ENCODE results near the gene ZBTB11.

Gene ZBTB11

DNA sequence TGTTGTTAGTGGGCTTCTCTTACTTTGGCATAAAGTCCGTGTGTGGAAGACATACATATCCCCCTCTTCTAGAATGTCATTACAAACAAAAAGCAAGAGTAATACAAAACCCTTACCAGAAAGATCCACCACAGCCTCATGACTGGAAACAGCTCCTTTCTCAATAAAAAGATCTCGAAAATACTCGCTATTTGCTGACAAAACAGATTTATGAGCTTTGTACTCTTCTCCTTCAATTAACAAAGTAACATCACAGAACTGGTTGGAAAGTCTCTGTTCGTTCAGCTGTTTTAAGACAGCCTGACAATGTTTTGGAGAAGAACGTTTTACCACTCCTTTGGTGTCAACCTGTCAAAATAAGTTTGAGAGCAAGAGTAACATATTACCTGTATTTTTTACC is 5.9 kb downstream of the ZBTB11 start:
- TF ChIP-seq GATA2 (IDR thresholded peaks at IDR 0.05; ENCODE audit: low read depth, low read length) = no peak
- no peak for TF ChIP-seq GATA3 (IDR thresholded peaks at IDR 0.05; ENCODE audit: low read depth, low read length)

DNA sequence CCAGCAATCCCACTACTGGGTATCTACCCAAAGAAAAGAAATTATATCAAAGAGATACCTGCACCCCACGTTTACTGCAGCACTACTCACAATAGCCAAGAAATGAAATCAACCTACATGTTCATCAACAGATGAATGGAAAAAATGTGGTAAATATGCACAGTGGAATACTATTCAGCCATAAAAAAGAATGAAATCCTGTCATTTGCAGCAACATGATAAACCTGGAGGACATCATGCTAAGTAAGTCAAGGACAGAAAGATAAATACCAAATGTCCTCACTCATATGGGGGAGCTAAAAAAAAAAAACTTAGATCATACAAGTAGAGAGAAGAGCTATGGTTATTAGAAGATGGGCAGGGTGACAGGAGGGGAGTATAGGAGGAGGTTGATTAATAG is 9.1 kb downstream of the ZBTB11 start:
- TF ChIP-seq GATA2 (IDR thresholded peaks at IDR 0.05; ENCODE audit: low read depth, low read length) (no peak), GATA3 (IDR thresholded peaks at IDR 0.05; ENCODE audit: low read depth, low read length) (no peak)

DNA sequence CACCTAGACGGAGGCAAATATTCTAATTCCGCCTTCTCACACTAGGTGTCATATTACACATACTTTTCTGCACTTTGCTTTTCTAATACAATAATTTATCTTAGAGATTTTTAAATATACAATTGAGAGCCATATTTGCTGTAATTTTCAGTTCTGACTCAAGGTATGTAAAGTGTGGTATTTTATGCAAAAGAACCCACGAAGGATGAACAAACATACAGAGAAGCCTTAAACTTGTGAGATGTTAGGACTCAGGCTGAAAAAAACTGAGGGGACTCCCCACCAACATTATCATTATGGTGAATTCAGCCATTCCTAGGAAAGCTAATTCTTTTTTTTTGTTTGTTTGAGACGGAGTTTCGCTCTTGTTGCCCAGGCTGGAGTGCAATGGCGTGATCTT is 9.6 kb downstream of the ZBTB11 start:
- TF ChIP-seq GATA2 (IDR thresholded peaks at IDR 0.05; ENCODE audit: low read depth, low read length) = no peak
- no peak for TF ChIP-seq GATA3 (IDR thresholded peaks at IDR 0.05; ENCODE audit: low read depth, low read length)

DNA sequence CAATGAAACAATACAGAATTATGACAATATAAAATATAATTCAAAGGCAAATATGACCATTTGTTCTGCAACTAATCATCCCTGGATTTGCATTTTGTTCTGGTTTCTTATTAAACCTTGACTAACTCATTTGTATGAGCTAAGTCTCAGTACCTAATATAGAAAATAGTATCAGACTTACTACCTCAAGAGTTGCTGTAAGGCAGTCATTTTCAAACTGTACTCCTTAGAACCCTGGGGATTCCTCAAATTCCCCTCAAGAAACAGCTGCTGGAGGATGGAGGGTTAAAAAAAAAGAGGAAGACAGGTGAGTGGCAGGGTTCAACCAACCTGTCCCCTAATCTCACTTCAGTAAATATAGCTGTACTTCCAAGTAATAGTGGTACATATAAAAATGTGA is 11.1 kb downstream of the ZBTB11 start:
- TF ChIP-seq GATA3 (IDR thresholded peaks at IDR 0.05; ENCODE audit: low read depth, low read length) (no peak), GATA2 (IDR thresholded peaks at IDR 0.05; ENCODE audit: low read depth, low read length) (no peak)

DNA sequence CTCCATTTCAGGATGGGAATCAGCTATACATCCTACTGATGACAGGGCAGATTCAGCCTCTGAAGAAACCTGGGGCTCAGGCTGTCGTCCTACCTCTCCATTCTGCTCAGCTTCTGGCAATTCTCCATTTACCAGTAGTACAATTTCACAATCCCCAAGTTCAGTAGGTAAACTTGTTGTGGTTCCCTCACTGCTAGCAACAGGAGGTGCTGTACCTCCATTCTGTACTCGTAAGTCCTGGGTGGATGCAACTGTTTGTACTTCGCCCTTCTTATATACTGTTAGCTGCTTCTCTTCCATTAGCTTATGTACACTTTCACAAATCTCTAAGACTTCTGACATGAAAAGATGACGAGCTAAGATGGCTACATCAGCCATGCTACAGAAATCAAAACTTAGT is 11.6 kb downstream of the ZBTB11 start:
- TF ChIP-seq GATA3 (IDR thresholded peaks at IDR 0.05; ENCODE audit: low read depth, low read length) (no peak), GATA2 (IDR thresholded peaks at IDR 0.05; ENCODE audit: low read depth, low read length) (no peak)

DNA sequence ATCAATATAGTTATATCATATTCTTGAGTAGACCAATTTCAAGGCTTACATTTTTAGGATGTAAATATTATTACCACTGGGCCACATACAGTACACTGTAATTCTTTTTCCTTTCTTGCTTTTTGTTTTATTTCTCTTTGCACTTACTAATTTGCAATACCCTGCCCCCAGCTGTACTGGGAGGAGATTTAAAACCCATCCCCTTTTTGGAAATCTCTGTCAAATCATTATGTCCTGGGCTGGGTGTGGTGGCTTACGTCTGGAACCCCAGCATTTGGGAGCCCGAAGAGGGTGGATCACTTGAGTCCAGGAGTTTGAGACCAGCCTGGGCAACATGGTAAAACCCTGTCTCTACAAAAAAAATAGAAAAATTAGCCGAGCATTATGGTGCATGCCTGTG is 16.2 kb downstream of the ZBTB11 start:
- no peak for TF ChIP-seq GATA2 (IDR thresholded peaks at IDR 0.05; ENCODE audit: low read depth, low read length)
- no peak for TF ChIP-seq GATA3 (IDR thresholded peaks at IDR 0.05; ENCODE audit: low read depth, low read length)

DNA sequence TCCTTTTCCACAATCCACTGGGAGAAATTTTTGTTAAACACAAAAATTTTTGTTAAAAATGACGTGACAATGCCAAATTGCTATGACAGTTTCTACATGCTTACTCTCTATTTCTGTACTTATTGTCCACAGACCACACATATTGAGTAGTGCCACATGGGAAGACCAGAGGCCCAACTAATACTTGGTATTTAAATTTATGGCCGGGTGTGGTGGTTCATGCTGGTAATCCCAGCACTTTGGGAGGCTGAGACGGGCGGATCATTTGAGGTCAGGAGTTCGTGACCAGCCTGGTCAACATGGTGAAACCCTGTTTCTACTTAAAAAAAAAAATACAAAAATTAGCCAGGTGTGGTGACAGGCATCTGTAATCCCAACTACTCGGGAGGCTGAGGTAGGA is 20.3 kb downstream of the ZBTB11 start:
- no peak for TF ChIP-seq GATA3 (IDR thresholded peaks at IDR 0.05; ENCODE audit: low read depth, low read length)

DNA sequence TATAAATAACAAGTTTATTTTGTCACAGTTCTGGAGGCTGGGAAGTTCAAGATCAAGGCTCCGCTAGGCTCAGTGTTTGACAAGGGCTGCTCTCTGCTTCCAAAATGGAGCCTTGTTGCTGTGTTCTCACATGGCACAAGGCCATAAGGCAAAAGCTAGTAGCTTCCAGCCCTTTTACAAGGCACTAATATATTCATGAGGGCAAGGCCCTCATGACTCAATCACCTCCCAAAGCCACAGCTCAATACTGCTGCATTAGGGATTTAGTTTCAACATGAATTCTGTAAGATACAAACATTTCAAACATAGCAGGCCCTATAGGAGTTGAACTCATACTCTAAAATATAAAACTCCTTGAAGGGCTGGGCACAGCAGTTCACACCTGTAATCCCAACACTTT is 30.2 kb downstream of the ZBTB11 start:
- TF ChIP-seq GATA3 (IDR thresholded peaks at IDR 0.05; ENCODE audit: low read depth, low read length) = no peak
- TF ChIP-seq GATA2 (IDR thresholded peaks at IDR 0.05; ENCODE audit: low read depth, low read length) = no peak

DNA sequence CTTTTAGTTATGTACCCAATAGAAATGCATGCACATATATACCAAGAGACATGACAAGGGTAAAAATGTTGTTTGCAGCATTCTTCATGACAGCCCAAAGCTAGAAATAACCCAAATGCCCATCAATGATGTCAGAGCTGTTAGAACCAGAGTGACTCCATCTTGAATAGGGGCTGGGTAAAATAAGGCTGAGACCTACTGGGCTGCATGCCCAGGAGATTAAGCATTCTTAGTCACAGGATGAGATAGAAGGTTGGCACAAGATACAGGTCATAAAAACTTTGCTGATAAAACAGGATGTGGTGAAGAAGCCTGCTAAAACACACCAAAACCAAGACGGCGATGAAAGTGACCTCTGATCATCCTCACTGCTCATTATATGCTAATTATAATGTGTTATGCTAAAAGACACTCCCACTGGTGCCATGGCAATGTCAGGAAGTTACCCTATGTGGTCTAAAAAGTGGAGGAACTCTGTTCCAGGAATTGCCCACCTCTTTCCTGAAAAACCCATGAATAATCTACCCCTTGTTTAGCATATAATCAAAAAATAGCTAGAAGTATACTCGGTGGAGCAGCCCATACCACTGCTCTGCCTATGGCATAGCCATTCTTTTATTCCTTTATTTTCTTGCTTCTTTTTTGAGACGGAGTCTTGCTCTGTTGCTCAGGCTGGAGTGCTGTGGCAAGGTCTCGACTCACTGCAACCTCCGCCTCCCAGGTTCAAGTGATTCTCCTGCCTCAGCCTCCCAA is 32.9 kb downstream of the ZBTB11 start:
- no peak for TF ChIP-seq GATA2 (IDR thresholded peaks at IDR 0.05; ENCODE audit: low read depth, low read length)
- TF ChIP-seq GATA3 (IDR thresholded peaks at IDR 0.05; ENCODE audit: low read depth, low read length) = no peak

DNA sequence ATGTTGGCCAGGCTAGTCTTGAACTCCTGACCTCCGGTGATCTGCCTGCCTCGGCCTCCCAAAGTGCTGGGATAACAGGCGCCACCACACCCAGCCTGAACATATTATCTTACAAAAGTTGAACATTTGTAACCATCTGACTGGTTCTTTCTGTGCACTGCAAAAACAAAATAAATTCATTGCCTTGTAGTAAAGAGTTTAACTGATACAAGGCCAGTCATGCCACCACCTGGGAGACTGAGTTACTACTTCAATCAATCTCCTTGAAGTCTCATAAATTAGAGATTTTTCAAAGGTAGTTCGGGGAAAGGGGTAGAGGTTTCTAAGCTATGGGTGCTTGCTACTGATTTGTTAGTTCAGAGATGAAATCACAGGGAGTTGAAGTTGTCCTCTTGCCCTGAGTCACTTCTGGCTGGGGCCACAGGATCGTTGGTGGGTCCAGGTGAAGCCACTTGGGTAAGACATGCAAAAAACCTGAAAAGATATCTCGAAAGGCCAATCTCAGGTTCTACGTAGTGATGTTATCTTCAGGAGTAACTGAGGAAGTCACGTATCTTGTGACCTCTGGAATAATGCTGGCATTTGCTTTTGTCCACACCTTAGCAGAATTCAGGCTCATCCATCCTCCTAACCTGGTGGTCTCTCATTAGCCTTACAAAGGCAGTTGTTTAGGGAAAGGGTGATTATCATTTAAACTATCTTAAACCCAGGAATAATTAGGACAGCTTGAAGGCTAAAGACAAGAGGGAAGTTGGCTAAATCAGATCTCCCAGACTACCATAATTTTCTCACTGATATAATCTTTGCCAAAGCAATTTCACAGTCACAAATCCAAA is 33.7 kb downstream of the ZBTB11 start:
- TF ChIP-seq GATA2 (IDR thresholded peaks at IDR 0.05; ENCODE audit: low read depth, low read length) (no peak), GATA3 (IDR thresholded peaks at IDR 0.05; ENCODE audit: low read depth, low read length) (no peak)

DNA sequence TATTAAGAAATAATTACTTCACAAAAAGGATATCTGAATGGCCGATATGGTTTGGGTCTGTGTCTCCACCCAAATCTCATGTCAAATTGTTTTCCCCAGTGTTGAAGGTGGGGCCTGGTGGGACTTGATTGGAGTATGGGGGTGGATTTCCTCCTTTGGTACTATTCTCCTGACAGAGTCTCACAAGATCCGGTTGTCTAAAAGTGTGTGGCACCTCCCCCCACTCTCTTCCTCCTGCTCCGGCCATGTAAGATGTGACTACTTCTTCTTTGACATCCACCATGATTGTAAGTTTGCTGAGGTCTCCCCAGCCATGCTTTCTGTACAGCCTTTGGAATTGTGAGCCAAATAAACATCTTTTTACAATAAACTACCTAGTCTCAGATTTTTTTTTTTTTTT is 34.5 kb downstream of the ZBTB11 start:
- TF ChIP-seq GATA3 (IDR thresholded peaks at IDR 0.05; ENCODE audit: low read depth, low read length) = no peak
- no peak for TF ChIP-seq GATA2 (IDR thresholded peaks at IDR 0.05; ENCODE audit: low read depth, low read length)

DNA sequence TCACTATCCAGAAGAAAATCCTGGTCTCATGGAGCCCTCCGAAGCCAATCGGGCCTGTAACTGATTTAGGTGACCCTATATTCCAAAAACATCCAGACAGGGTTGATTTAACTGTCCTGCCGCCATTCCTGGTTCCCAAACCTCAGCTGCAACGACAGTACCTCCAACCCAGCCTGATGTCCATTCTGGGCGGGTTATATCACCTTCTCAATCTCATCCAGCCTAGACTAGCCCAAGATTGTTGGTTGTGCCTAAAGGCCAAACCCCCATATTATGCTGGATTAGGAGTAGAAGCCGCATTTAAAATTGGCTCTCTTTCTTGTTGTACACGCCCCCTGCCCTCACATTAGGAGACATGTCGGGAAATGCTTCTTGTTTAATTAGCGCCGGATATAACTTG is 36.7 kb downstream of the ZBTB11 start:
- no peak for TF ChIP-seq GATA3 (IDR thresholded peaks at IDR 0.05; ENCODE audit: low read depth, low read length)
- TF ChIP-seq GATA2 (IDR thresholded peaks at IDR 0.05; ENCODE audit: low read depth, low read length) = no peak

DNA sequence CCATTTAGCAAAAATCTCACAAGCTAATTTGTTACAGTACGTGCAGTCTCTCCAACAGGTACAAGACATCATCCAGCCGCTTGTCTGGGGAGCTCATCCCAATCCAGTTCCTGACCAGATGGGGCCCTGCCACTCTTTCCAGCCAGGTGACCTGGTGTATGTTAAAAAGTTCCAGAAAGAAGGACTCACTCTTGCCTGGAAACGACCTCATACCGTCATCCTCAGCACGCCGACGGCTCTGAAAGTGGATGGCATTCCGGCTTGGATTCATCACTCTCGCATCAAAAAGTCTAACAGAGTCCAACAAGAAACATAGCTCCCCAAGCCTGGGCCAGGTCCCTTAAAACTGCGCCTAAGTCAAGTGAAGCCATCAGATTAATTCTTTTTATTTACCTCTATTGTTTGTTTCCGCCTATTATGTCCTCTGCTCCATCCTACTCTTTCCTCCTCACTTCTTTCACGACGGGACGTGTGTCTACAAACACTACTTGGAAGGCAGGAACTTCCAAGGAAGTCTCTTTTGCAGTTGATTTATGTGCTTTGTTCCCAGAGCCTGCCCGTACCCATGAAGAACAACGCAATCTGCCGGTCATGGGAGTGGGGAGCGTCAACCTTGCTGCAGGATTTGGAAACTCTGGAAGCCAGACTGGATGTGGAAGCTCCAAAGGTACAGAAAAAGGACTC is 37.5 kb downstream of the ZBTB11 start:
- TF ChIP-seq GATA2 (IDR thresholded peaks at IDR 0.05; ENCODE audit: low read depth, low read length) = no peak
- no peak for TF ChIP-seq GATA3 (IDR thresholded peaks at IDR 0.05; ENCODE audit: low read depth, low read length)

DNA sequence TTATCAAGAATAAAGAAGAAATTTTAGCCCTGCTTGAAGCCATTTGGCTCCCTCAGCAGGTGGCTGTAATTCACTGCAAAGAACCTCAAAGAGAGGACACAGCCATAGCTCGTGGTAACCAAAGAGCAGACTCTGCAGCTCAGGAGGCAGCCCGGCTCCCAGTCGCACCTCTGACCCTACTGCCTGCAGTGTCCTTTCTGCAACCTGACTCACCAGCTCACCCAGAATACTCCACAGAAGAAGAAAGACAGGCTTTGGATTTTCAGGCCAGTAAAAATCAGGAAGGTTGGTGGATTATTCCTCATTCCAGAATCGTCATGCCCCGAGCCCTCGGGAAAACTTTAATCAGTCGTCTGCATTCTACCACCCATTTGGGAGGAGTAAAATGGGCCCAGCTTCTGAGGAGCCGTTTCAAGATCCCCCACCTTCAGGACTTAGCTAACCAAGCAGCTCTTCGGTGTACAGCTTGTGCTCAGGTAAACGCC is 38.6 kb downstream of the ZBTB11 start:
- TF ChIP-seq GATA2 (IDR thresholded peaks at IDR 0.05; ENCODE audit: low read depth, low read length) (no peak), GATA3 (IDR thresholded peaks at IDR 0.05; ENCODE audit: low read depth, low read length) (no peak)
